GM12865 (cell line): ENCODE data around the gene FXYD3.

Experiments used
- DNase-seq: peaks from one replicate; pipeline ENCODE4 v3.0.0; 2010; ENCODE audit warnings: low read depth
- H3K4me3 ChIP-seq: 2 replicates; pipeline ENCODE4 v1.5.1; 2011; ENCODE audit warnings: mild to moderate bottlenecking, low read depth, low read length, control low read depth
- TF ChIP-seq, protein P1 (sequence below): IDR thresholded peaks from 2 replicates; pipeline ENCODE4 v1.5.1; 2011; ENCODE audit warnings: low read length, control low read depth, low read depth, inconsistent platforms; ENCODE audit not compliant: insufficient read depth; ENCODE audit errors: missing control alignments

FXYD3 gene

DNA sequence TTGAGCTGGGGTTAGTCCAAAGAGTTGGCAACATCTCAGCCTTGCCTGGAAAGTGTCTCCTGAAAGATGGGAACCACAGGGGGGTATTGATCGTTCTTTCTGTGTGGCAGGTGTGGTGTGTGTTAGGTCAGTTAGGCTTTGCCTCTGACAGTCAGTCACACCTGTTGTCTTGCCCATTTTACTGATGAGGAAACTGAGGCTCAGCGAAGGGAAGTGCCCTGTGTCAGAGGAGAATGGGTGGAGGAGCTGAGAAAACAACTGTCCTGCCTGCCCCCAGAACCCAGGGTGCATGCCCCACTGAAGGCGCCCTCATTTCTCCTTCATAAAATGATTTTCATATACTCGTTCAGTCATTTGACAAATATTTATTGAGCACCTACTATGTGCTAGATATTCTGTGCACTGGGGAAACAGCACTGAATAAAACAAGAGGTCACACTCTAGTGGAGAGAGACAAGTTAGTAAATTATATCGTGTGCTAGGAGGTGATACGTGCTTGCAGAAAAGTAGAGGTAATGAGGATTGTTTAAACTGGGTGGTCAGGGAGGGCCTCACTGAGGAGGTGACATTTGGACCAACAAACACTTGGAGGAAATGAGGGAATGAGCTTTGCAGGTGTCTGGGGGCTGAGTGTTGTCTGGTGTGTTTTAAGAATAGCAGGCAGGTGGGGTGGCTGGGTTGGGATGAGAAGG lies 40.5 kb downstream of the FXYD3 start:
- H3K4me3 ChIP-seq, result peak overlapping the region; percentile 96
- no peak for DNase-seq
- TF ChIP-seq, protein P1, sequence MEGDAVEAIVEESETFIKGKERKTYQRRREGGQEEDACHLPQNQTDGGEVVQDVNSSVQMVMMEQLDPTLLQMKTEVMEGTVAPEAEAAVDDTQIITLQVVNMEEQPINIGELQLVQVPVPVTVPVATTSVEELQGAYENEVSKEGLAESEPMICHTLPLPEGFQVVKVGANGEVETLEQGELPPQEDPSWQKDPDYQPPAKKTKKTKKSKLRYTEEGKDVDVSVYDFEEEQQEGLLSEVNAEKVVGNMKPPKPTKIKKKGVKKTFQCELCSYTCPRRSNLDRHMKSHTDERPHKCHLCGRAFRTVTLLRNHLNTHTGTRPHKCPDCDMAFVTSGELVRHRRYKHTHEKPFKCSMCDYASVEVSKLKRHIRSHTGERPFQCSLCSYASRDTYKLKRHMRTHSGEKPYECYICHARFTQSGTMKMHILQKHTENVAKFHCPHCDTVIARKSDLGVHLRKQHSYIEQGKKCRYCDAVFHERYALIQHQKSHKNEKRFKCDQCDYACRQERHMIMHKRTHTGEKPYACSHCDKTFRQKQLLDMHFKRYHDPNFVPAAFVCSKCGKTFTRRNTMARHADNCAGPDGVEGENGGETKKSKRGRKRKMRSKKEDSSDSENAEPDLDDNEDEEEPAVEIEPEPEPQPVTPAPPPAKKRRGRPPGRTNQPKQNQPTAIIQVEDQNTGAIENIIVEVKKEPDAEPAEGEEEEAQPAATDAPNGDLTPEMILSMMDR, result no peak

GRCh38 chr19:35156673-35157014 lies 41.0 kb downstream of the FXYD3 start:
- DNase-seq, result no peak
- H3K4me3 ChIP-seq, result no peak overlapping the region
- TF ChIP-seq, protein P1, result no peak

GRCh38 chr19:35157431-35157830 lies 41.8 kb downstream of the FXYD3 start:
- TF ChIP-seq, protein P1, result no peak
- DNase-seq, result no peak
- no peak overlapping the region for H3K4me3 ChIP-seq

DNA sequence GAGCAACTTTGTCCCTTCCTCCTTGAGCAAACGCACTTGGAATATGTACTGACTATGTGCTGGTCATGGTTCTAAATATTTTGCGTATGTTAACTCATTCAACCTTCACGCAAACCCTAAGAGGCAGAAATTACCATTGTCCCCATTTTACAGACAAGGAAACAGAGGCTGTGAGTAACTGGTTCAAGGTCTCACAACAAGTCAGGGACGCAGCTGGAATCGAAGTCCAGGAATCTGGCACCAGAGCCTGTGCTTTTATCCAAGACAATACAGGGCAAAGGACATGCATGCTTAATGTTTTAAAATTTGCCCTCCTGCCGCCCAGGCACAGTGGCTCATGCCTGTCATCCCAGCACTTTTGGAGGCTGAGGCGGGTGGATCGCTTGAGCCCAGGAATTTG lies 44.0 kb downstream of the FXYD3 start:
- H3K4me3 ChIP-seq, result no peak overlapping the region
- TF ChIP-seq, protein P1, result no peak
- no peak for DNase-seq

DNA sequence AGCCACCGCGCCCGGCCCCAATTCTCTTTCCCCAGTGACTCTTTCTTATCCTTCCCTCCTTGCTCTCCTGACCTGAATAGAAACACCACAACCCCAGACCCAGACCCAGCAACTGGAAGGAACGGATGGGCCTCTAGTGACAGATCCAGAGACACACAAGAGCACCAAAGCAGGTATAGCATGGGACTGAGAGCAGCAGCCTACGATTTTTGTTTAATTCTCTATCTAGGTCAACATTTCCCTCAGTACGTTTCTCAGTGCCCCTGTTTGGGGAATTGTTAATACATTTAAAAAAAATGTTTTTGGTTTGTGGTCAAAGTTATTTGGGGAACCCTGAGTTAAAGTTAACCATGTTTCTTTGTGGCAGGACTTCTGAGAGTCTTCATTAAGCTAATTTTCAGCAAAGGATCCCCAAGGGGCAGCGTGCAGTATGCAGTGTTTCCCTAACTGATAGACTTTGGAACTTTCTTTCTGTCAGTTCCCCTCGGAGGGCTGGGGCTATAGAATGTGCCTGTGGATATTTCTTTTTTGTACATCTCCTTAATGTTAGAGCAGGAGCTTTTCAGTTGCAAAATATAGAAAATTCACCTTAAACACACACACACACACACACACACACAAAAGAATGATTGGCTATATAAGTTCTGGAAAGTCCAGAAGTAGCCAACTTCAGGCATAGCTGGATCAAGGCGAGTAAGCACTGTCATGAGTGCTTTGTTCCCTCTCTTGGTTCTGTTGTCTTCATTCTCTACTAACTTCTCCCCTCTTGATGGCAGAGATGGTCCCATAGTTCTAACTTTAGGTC lies 45.2 kb downstream of the FXYD3 start:
- DNase-seq, result no peak
- no peak overlapping the region for H3K4me3 ChIP-seq
- TF ChIP-seq, protein P1, result no peak

DNA sequence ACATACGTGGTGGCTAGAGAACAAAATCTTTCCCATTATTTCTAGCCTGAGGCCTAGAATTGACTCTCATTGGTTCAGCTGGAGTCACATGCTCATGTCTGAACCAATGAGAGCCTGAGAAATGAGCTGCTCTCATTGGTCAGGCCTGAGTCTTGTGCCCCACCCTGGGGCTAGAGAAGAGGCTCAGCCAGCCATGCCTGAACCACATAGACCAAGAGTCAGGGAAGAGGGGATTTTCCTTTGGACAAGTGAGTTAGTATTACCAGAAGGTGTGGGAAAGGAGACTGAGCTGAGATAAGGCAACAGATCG lies 45.8 kb downstream of the FXYD3 start:
- TF ChIP-seq, protein P1, result no peak
- DNase-seq, result no peak
- no peak overlapping the region for H3K4me3 ChIP-seq
